Astrocyte (in vitro differentiated cells and primary cell): ENCODE measurements around the gene SCYGR1.
"Not testable (repeated sequence)": the region's sequence is repeated elsewhere in the genome, so short reads cannot be mapped to it uniquely, and the experiment has no call there.

Source experiments
- CTCF ChIP-seq: IDR thresholded peaks from 2 replicates; pipeline ENCODE4 v1.5.1; 2011; ENCODE audit warnings: low read depth, mild to moderate bottlenecking, inconsistent platforms, low read length, moderate library complexity; ENCODE audit not compliant: insufficient read depth
- EZH2 ChIP-seq: IDR thresholded peaks from 2 replicates; pipeline ENCODE4 v1.6.1; 2012; ENCODE audit warnings: mild to moderate bottlenecking, low read length, inconsistent platforms; ENCODE audit not compliant: insufficient read depth

GRCh38 chr2:227382241-227382835, 5.4 kb downstream of the SCYGR1 start:
- TF ChIP-seq CTCF, EZH2: not testable (repeated sequence)
